Bronchial epithelial cell (primary cell): ENCODE results near the gene CDH7. TPM values are rescaled to one million over a fixed set of nuclear protein-coding genes. Genes with fewer than 3 reads are reported as not detected.
A peak's percentile ranks its signal among the peaks of the same experiment; 100 is the strongest.

ENCODE experiments used
- DNase-seq: peaks from one replicate; pipeline ENCODE4 v3.0.0-alpha.2; 2010; ENCODE audit warnings: low read depth
- FAIRE-seq: peaks from 2 replicates; lab custom pipeline; 2011; peaks lifted over from hg19 to GRCh38; lab: Jason Lieb, UNC
- H3K27me3 ChIP-seq: 2 replicates; pipeline ENCODE4 v1.5.1; 2011; ENCODE audit warnings: low read length; ENCODE audit not compliant: control insufficient read depth, insufficient read depth
- H3K36me3 ChIP-seq: 2 replicates; pipeline ENCODE4 v1.5.1; 2011; ENCODE audit warnings: low read length; ENCODE audit not compliant: control insufficient read depth, insufficient read depth
- H3K4me3 ChIP-seq: 2 replicates; pipeline ENCODE4 v1.5.1; 2011; ENCODE audit warnings: mild to moderate bottlenecking, low read depth, low read length, control low read depth
- total RNA-seq: library from RNA; depleted of rRNA; stranded (reverse); fragments of >200 nt; gene quantifications from 2 replicates; pipeline ENCODE4 v1.2.1, GENCODE V29; 2014
- TF ChIP-seq, protein P1 (sequence below): IDR thresholded peaks from 2 replicates; pipeline ENCODE4 v1.5.1; 2011; ENCODE audit warnings: mild to moderate bottlenecking, moderate library complexity, low read length, control low read depth, inconsistent platforms; ENCODE audit not compliant: insufficient read depth, severe bottlenecking

CDH7 gene
- total RNA-seq, 1 donor from 2014 or later: not detected

DNA sequence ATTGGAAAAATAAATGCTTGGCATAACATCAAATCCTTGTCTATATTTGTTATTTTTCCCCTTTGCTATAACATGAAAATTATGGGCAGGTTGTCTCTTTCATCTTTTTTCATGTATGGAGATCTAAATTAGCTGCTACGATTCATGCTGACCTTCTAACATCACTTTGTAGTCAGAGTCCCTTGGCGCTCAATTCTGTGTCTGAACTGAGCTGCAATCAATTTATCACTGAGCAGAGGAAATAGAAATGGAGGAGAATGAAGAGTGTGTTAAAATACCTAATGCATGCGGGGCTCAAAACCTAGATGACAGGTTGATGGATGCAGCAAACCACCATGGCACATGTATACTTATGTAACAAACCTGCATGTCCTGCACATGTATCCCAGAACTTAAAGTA is 168.9 kb downstream of the CDH7 start:
- FAIRE-seq (no peak), DNase-seq (no peak)
- H3K27me3 ChIP-seq: no peaks in the 10 kb centered on the region
- TF ChIP-seq, protein P1, sequence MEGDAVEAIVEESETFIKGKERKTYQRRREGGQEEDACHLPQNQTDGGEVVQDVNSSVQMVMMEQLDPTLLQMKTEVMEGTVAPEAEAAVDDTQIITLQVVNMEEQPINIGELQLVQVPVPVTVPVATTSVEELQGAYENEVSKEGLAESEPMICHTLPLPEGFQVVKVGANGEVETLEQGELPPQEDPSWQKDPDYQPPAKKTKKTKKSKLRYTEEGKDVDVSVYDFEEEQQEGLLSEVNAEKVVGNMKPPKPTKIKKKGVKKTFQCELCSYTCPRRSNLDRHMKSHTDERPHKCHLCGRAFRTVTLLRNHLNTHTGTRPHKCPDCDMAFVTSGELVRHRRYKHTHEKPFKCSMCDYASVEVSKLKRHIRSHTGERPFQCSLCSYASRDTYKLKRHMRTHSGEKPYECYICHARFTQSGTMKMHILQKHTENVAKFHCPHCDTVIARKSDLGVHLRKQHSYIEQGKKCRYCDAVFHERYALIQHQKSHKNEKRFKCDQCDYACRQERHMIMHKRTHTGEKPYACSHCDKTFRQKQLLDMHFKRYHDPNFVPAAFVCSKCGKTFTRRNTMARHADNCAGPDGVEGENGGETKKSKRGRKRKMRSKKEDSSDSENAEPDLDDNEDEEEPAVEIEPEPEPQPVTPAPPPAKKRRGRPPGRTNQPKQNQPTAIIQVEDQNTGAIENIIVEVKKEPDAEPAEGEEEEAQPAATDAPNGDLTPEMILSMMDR: no peak
- no peaks in the 10 kb centered on the region for H3K36me3 ChIP-seq
- H3K4me3 ChIP-seq: no peak overlapping the region

DNA sequence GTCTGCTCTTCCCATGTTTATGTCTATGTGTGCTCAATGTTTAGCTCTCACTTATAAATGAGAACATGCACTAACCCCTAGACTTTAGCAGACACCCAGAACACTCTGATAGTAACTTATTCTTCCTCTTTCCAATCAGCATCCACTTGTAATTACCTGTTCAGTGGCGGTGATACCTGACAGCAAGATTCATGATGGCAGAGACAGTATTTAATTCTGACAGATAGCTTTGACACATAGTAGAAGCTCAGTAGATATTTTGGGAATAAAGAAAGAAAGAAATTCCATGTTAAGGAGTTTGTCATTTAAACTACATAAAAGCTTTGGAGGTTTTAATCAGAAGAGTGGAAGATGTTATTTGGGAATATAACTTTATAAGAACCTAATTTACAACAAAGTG is 171.3 kb downstream of the CDH7 start:
- FAIRE-seq (no peak), DNase-seq (no peak)
- Histone ChIP-seq H3K36me3 (no peaks in the 10 kb centered on the region), H3K27me3 (no peaks in the 10 kb centered on the region), H3K4me3 (no peak overlapping the region)
- TF ChIP-seq, protein P1: no peak

DNA sequence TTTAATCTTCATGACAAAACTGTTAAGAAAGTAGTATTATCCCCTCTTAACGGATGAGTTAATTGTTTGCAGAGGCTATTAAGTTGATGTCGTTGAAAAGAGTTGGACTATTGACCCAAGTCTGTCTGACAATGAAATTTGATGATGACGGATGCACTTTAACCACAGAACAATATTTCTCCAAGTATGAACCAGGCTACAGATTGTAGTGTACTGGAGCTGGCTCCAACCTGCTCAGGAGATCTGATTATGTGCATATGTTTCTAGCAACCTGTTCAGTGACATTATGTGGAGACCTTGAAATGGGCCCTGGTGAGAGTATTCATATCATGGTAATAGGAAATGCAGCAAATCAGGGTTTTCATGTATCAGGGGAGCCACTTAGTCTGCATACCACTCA is 174.1 kb downstream of the CDH7 start:
- no peak overlapping the region for H3K4me3 ChIP-seq
- TF ChIP-seq, protein P1: no peak
- no peaks in the 10 kb centered on the region for H3K27me3 ChIP-seq
- FAIRE-seq (no peak), DNase-seq (no peak)
- H3K36me3 ChIP-seq: no peaks in the 10 kb centered on the region

DNA sequence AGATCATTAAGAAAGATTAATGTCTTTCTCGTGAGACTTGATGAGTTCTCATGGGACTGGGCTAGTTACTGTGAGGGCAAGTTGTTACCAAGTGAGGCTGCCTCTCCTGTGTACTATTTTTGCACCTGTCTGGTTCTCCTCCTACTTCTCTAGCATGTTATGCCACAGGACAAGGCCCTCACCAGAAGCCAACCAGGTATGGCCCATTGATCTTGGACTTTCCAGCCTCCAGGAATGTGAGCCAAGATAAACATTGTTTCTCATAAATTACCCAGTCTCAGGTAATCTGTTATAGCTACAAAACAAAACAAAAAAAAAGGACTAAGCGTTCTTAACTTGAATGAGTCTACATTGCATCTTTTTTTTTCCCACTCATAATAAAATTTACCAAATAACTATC is 184.1 kb downstream of the CDH7 start:
- H3K36me3 ChIP-seq: no peaks in the 10 kb centered on the region
- H3K27me3 ChIP-seq: no peaks in the 10 kb centered on the region
- H3K4me3 ChIP-seq: no peak overlapping the region
- DNase-seq (no peak), FAIRE-seq (no peak)
- TF ChIP-seq, protein P1: no peak

DNA sequence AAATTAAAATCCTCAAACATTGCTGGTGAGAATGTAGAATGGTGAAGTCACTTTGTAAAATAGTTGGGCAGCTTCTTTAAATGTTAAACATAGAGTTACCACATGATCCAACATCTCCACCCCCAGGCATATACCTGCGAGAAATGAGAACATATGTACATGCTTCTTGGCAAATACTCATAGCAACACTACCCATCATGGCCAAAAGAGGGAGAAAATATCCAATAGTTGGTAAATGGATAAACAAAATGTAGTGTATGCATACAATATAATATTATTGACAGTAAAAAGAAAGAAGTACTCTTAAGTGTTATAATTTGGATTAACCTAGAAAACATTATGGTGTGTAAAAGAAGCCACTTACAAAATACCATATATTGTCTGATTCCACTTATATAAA is 185.9 kb downstream of the CDH7 start:
- DNase-seq (peak; percentile 39), FAIRE-seq (no peak)
- TF ChIP-seq, protein P1: no peak
- H3K27me3 ChIP-seq: no peaks in the 10 kb centered on the region
- no peak overlapping the region for H3K4me3 ChIP-seq
- no peaks in the 10 kb centered on the region for H3K36me3 ChIP-seq

DNA sequence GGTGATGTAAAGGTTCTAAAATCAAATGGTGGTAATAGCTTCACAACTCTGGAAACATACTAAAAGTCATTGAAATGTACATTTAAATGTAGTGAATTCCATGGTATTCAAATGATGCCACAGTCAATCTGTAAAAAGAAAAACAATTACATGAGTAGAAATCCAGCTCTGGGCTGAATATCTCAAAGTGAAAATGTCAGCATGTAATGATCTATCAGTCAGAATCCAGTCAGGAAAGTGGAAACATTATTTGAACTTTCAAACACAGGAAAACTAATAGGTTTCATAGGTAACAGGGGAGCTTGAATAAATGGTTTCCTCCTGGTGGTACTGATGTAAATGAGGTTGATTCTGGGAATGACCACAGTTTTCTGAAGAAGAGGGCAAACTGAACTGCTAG is 186.4 kb downstream of the CDH7 start:
- Histone ChIP-seq H3K36me3 (no peaks in the 10 kb centered on the region), H3K4me3 (no peak overlapping the region), H3K27me3 (no peaks in the 10 kb centered on the region)
- DNase-seq: no peak
- FAIRE-seq: no peak
- TF ChIP-seq, protein P1: no peak
